GM04503 (cell line): ENCODE measurements around the gene PPIG.
A peak's percentile ranks its signal among the peaks of the same experiment; 100 is the strongest.
"Not testable (repeated sequence)": the region's sequence is repeated elsewhere in the genome, so short reads cannot be mapped to it uniquely, and the experiment has no call there.

Experiments
- DNase-seq: peaks from one replicate; pipeline ENCODE4 v3.0.0-alpha.2; 2012; ENCODE audit warnings: low read depth

The PPIG gene

GRCh38 chr2:169664600-169664977 lies 80.4 kb downstream of the PPIG start:
- DNase-seq: peak; percentile 21

- peak; percentile 2 for DNase-seq
Observed at GRCh38 chr2:169664978-169665930, 81.1 kb downstream of the PPIG start.

- no peak for DNase-seq
Observed at GRCh38 chr2:169667583-169667982, 83.4 kb downstream of the PPIG start.

GRCh38 chr2:169670215-169670651 lies 86.1 kb downstream of the PPIG start:
- DNase-seq: peak; percentile 13

GRCh38 chr2:169670937-169671336 lies 86.8 kb downstream of the PPIG start:
- DNase-seq: no peak

- no peak for DNase-seq
Observed at GRCh38 chr2:169672406-169672805, 88.3 kb downstream of the PPIG start.

GRCh38 chr2:169673106-169673505 lies 89.0 kb downstream of the PPIG start:
- DNase-seq: no peak

GRCh38 chr2:169673921-169674320 lies 89.8 kb downstream of the PPIG start:
- no peak for DNase-seq

- DNase-seq: no peak
Observed at GRCh38 chr2:169676357-169676756, 92.2 kb downstream of the PPIG start.

- DNase-seq: no peak
Observed at GRCh38 chr2:169676850-169677249, 92.7 kb downstream of the PPIG start.

- no peak for DNase-seq
Observed at GRCh38 chr2:169683054-169683424, 98.9 kb downstream of the PPIG start.

- DNase-seq: no peak
Observed at GRCh38 chr2:169683425-169684134, 99.4 kb downstream of the PPIG start.

- no peak for DNase-seq
Observed at GRCh38 chr2:169684135-169684565, 100.0 kb downstream of the PPIG start.

GRCh38 chr2:169684712-169685111 lies 100.6 kb downstream of the PPIG start:
- DNase-seq: not testable (repeated sequence)

- DNase-seq: not testable (repeated sequence)
Observed at GRCh38 chr2:169686825-169687224, 102.7 kb downstream of the PPIG start.

- not testable (repeated sequence) for DNase-seq
Observed at GRCh38 chr2:169687943-169688342, 103.8 kb downstream of the PPIG start.

GRCh38 chr2:169690958-169691357 lies 106.8 kb downstream of the PPIG start:
- no peak for DNase-seq
